ENCODE results near the gene TBC1D13.

DNA sequence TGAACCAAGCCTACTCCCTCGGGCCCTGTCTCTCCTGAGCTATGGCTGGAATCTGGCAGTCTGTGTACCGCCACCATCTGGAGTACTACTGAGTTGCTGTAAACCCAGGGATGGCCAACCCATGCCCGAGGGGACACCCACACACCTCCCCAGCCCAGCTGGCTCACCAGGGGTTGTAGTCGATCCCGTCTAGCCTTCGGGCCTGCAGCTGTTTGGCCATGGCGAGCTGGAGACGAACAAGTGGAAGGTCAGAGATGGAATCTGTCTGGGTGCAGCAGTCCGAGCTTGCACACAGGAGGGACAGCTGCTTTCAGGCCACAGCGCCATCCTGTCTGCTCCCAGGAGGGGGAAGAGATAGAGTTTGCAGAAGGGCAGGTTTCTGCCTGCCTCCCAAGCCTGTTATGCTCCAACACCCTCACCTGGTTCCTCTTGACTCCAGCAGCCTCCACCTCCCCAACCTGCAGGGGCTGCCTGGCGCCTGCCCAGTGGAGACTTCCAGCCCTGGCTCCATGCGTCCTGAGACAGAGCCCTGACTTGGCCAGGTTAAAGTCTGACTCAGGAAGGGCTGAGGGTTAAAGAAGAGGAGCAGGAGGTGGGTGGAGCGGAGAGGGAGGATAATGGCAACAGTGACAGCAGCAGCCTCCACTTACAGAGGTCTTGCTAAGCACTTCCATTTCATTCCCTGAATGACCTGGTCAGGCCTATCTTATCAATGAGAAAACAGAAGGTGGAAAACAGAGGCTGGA, 58.3 kb downstream of the TBC1D13 start:
- TF ChIP-seq GABPA (IDR thresholded peaks at IDR 0.05; ENCODE audit: low read depth) = no peak
- TF ChIP-seq, protein P1, sequence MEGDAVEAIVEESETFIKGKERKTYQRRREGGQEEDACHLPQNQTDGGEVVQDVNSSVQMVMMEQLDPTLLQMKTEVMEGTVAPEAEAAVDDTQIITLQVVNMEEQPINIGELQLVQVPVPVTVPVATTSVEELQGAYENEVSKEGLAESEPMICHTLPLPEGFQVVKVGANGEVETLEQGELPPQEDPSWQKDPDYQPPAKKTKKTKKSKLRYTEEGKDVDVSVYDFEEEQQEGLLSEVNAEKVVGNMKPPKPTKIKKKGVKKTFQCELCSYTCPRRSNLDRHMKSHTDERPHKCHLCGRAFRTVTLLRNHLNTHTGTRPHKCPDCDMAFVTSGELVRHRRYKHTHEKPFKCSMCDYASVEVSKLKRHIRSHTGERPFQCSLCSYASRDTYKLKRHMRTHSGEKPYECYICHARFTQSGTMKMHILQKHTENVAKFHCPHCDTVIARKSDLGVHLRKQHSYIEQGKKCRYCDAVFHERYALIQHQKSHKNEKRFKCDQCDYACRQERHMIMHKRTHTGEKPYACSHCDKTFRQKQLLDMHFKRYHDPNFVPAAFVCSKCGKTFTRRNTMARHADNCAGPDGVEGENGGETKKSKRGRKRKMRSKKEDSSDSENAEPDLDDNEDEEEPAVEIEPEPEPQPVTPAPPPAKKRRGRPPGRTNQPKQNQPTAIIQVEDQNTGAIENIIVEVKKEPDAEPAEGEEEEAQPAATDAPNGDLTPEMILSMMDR (IDR thresholded peaks at IDR 0.05; ENCODE audit: insufficient read depth, low read length) = no peak
- no peak for TF ChIP-seq POLR2AphosphoS5 (IDR thresholded peaks at IDR 0.05; ENCODE audit: low read depth)
- TF ChIP-seq SPI1 (IDR thresholded peaks at IDR 0.05; ENCODE audit: borderline replicate concordance, low read depth) = no peak
- TF ChIP-seq, protein P2, sequence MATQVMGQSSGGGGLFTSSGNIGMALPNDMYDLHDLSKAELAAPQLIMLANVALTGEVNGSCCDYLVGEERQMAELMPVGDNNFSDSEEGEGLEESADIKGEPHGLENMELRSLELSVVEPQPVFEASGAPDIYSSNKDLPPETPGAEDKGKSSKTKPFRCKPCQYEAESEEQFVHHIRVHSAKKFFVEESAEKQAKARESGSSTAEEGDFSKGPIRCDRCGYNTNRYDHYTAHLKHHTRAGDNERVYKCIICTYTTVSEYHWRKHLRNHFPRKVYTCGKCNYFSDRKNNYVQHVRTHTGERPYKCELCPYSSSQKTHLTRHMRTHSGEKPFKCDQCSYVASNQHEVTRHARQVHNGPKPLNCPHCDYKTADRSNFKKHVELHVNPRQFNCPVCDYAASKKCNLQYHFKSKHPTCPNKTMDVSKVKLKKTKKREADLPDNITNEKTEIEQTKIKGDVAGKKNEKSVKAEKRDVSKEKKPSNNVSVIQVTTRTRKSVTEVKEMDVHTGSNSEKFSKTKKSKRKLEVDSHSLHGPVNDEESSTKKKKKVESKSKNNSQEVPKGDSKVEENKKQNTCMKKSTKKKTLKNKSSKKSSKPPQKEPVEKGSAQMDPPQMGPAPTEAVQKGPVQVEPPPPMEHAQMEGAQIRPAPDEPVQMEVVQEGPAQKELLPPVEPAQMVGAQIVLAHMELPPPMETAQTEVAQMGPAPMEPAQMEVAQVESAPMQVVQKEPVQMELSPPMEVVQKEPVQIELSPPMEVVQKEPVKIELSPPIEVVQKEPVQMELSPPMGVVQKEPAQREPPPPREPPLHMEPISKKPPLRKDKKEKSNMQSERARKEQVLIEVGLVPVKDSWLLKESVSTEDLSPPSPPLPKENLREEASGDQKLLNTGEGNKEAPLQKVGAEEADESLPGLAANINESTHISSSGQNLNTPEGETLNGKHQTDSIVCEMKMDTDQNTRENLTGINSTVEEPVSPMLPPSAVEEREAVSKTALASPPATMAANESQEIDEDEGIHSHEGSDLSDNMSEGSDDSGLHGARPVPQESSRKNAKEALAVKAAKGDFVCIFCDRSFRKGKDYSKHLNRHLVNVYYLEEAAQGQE (IDR thresholded peaks at IDR 0.05; ENCODE audit: insufficient replicate concordance, low read depth) = no peak
